Effector memory CD4-positive, alpha-beta T cell (primary cell): ENCODE data around the gene BMP8A.
"Not testable (repeated sequence)": the region's sequence is repeated elsewhere in the genome, so short reads cannot be mapped to it uniquely, and the experiment has no call there.

ENCODE experiments used
- DNase-seq, 3 donors: peaks; one replicate each; pipeline ENCODE4 v3.0.0-alpha.2; 2020
- H3K27ac ChIP-seq: 2 replicates; pipeline ENCODE4 v1.7.0; 2013; ENCODE audit warnings: mild to moderate bottlenecking, low read length, moderate library complexity; ENCODE audit not compliant: insufficient read depth, poor library complexity, severe bottlenecking
- H3K27me3 ChIP-seq: replicated peaks from 2 replicates; pipeline ENCODE4 v1.7.0; 2013; ENCODE audit warnings: mild to moderate bottlenecking, low read length; ENCODE audit not compliant: insufficient read depth, control insufficient read depth, poor library complexity, severe bottlenecking
- H3K36me3 ChIP-seq: 2 replicates; pipeline ENCODE4 v1.7.0; 2013; ENCODE audit warnings: mild to moderate bottlenecking, low read length, moderate library complexity; ENCODE audit not compliant: control insufficient read depth, insufficient read depth
- H3K4me1 ChIP-seq: 2 replicates; pipeline ENCODE4 v1.7.0; 2013; ENCODE audit warnings: low read length, mild to moderate bottlenecking; ENCODE audit not compliant: control insufficient read depth, insufficient read depth, poor library complexity, severe bottlenecking
- H3K4me3 ChIP-seq: 2 replicates; pipeline ENCODE4 v1.7.0; 2013; ENCODE audit warnings: low read length, low read depth, mild to moderate bottlenecking; ENCODE audit not compliant: insufficient read depth, poor library complexity, severe bottlenecking
- H3K9me3 ChIP-seq: 2 replicates; pipeline ENCODE4 v1.7.0; 2013; ENCODE audit warnings: mild to moderate bottlenecking, low read length, moderate library complexity; ENCODE audit not compliant: control insufficient read depth

The BMP8A gene

DNA sequence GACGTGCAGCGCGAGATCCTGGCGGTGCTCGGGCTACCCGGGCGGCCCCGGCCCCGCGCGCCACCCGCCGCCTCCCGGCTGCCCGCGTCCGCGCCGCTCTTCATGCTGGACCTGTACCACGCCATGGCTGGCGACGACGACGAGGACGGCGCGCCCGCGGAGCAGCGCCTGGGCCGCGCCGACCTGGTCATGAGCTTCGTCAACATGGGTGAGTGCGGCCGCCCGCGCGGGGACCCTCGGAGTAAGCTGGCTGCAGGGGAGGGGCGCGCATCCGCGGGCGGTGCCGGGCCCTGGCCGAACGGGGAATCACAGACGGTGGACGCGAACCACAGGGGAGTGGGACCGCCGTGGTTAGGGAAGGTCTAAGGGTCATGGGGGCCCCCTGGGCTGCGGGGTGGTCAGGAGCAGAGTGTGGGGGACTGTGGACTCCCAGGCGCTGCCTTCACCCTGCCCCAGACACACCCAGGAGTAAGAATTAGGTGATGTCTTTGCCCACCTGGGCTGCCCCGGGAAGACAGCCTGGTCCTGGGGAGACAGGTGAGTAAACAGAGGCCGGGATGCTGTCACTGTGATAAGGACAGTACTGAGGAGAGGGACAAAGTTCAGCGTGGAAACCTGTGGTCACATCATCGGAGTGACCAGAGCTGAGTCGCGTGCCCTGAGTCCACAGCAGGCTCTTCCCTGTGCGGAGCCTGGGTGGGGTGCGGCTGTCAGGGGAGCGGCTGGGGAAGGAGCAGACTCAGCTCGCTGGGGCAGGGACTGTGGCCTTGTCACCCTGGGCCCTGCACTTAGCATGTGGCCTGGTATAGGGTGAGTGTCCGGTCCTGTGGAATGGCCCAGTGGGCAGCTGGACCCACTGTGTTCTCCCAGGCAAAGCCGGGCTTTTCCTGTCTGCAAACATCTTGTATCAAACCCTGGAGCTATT is 944 bp downstream of the BMP8A start:
- not testable (repeated sequence) for DNase-seq, H3K27me3 ChIP-seq, H3K36me3 ChIP-seq, H3K27ac ChIP-seq, H3K4me3 ChIP-seq, H3K4me1 ChIP-seq, H3K9me3 ChIP-seq

DNA sequence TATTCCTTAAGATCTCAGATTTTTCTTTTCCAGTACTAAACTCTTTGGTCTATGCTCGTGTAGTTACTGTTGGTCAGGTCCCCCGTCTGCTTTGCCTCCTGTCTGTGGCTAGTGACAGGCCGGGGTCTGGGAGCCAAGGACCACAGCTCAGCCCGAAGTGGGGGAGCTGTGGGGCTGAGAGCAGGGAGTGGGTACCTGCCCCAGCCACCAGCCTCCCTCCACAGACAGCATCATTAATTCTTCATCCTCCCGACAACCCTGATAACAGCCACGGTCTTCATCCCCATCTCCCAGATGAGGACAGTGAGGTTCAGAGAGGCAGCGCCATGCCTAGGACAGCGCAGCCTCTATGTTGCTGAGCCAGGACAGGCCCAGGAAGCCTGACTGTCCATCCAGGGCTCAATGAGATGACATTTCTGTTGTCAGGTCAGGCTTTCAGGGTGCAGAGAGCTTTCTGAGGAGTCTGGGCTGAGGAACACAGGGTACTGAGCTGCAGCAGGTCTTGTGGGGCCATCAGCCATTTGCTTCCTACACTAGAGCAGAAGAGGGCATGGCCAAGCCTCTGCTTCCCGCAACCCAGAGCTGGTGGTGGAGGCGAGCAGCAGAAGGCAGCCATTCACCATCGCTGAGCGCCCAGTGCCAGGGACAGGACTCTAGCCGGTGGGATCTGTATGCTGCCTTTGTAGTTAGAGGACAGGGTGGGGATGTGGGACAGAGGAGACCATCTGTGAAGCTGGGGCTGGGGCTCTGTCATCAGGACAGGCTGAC is 1.8 kb downstream of the BMP8A start:
- H3K4me1 ChIP-seq, H3K27me3 ChIP-seq, H3K27ac ChIP-seq, DNase-seq, H3K36me3 ChIP-seq, H3K9me3 ChIP-seq, H3K4me3 ChIP-seq: not testable (repeated sequence)

DNA sequence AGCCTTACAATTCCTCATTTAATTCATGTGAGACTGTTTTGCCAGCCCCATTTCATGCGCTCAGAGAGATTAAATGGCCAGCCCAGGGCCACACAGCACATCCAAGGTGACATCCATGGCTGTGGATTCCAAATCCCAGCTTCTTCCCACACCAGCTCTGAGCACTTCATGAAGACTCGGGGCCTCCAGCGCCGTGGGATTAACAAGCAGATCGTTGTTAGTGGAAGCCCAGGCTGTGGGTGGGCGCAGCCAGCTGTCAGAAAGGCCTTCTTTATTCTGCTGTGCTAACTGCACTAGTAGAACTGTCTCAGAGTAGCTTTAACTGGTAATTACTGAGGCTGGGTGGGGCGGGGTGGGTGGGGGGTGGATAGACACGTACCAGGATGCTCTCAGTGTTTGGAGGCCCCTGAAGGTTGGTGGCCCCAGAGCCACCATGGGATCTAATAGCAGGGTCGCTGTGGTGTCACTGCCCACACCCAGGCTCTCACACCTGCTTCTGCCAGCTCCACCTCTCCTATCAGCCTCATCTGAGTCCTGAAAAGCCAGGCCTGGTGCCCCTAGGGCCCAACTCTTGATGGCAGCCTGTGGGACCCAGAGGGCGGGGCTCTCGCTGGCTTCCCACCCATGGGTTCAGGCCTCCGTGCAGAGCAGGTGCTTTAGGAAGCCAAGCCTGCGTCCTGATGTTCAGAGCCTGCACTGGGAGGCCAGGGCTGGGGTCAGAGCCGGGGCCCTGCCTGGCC is 3.4 kb downstream of the BMP8A start:
- Histone ChIP-seq H3K4me1 (peaks cover 10% of the 10 kb centered on the region), H3K36me3 (no peaks in the 10 kb centered on the region), H3K27ac (no peak overlapping the region), H3K4me3 (no peak overlapping the region), H3K27me3 (no peaks in the 10 kb centered on the region), H3K9me3 (no peaks in the 10 kb centered on the region)
- DNase-seq = no peak

- H3K27ac ChIP-seq, H3K4me1 ChIP-seq, H3K36me3 ChIP-seq, H3K9me3 ChIP-seq, DNase-seq, H3K4me3 ChIP-seq, H3K27me3 ChIP-seq: not testable (repeated sequence)
Observed at GRCh38 chr1:39496520-39496919, 5.1 kb downstream of the BMP8A start.

DNA sequence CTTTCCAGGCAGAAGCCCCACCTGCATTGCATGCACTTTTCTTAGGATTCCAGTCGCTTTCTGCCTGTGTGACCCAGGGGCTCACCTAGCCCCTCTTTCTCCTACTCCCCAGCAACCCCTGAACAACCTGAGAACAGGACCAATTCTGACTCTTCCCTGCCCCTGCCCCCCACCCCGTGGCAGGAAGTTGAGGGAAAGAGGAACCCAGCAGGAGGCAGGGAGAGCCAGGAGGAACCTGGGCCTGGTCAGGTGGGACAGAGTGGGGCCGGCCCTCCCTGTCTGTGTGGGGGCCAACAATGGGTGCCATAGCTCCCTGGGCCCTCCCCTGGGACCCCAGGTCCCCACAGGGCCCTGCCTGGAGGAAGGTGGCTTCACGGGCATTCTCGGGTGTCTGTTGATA is 6.1 kb downstream of the BMP8A start:
- no peak overlapping the region for H3K27ac ChIP-seq
- DNase-seq = no peak
- no peaks in the 10 kb centered on the region for H3K4me1 ChIP-seq
- H3K36me3 ChIP-seq = no peaks in the 10 kb centered on the region
- no peaks in the 10 kb centered on the region for H3K27me3 ChIP-seq
- no peak overlapping the region for H3K4me3 ChIP-seq
- H3K9me3 ChIP-seq = no peaks in the 10 kb centered on the region

DNA sequence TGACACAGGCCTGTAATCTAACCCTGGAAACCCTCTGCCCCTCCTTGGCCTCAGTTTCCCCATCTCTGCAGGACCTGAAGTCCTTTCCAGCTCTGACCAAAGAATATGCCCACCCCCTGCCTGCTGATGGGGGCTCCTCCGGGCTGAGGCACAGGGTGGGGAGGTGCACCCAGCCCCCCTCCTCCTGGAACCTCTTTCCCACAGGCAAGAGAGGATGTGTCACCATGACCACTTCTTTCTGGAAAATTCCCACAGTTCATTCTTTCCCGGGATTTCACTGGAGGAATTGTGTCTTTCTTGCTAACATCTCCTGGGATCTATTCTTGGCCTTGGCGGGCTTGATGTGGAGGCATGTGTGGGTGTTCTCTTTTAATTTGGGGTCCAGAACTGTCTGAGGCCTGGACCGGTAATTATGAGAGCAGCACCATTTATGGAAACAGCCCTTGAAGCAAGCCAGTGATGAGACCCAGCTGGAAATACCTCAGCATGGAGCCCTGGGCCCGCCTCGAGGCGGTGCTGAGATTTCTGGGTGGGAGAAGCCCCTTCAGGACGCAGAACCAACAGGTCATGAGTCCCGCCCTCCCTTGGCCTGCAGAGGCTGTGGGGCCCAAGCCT is 6.8 kb downstream of the BMP8A start:
- H3K4me3 ChIP-seq, DNase-seq, H3K36me3 ChIP-seq, H3K27ac ChIP-seq, H3K9me3 ChIP-seq, H3K4me1 ChIP-seq, H3K27me3 ChIP-seq: not testable (repeated sequence)

DNA sequence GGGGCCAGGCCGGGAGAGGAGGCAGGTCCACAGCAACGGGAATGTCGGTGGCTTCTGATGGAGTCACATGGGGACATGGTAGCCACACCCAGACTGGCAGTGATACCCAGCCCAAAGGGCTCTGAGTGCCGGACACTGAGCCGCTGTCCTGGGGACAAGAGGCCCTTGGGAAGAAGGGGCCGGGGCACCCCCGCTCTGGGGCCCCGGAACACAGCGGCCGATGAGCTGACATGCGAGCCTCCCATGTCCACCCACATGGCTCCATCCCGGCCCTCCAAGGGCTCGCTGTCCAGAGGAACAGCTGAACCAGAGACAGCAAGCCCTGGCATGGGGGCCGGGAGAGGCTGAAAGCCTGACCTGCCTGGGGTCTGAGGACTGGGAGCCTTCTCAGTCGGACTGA is 7.4 kb downstream of the BMP8A start:
- not testable (repeated sequence) for H3K4me3 ChIP-seq, H3K36me3 ChIP-seq, H3K27me3 ChIP-seq, H3K4me1 ChIP-seq, H3K27ac ChIP-seq, DNase-seq, H3K9me3 ChIP-seq

GRCh38 chr1:39499668-39500067 is 8.2 kb downstream of the BMP8A start:
- DNase-seq = no peak
- no peaks in the 10 kb centered on the region for H3K36me3 ChIP-seq
- H3K27me3 ChIP-seq = no peaks in the 10 kb centered on the region
- no peak overlapping the region for H3K4me3 ChIP-seq
- no peak overlapping the region for H3K27ac ChIP-seq
- H3K9me3 ChIP-seq = no peaks in the 10 kb centered on the region
- no peaks in the 10 kb centered on the region for H3K4me1 ChIP-seq

DNA sequence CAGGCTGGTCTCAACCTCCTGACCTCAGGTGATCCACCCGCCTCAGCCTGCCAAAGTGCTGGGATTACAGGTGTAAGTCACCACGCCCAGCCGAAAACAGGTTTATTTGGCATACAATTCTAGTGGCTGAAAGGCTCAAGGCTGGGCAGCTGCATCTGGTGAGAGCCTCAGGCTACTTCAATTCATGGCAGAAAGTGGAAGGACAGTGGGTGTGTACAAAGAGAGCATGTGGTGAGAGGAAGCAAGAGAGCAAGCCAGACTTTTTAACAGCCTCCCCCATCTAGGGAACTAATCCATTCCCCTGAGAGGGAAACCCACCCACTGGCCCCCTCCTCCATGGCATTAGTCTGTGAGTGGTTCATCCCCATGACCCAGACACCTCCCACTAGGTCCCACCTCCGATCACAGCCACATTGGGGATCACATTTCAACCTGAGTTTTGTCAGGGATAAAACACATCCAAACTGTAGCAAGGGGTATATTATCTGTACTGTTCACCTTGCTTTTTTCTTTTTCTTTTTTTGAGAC is 9.5 kb downstream of the BMP8A start:
- H3K27me3 ChIP-seq = no peaks in the 10 kb centered on the region
- no peak overlapping the region for H3K27ac ChIP-seq
- DNase-seq = no peak
- no peaks in the 10 kb centered on the region for H3K9me3 ChIP-seq
- H3K36me3 ChIP-seq = no peaks in the 10 kb centered on the region
- H3K4me3 ChIP-seq = no peak overlapping the region
- no peaks in the 10 kb centered on the region for H3K4me1 ChIP-seq
